Endothelial cell of umbilical vein (primary cell): ENCODE data around the gene OTULINL. TPM values are rescaled to one million over a fixed set of nuclear protein-coding genes. Genes with fewer than 3 reads are reported as not detected.

Experiments used
- BruUV-seq: library from RNA; stranded (reverse); fragments of 400-500 nt; replicated peaks from 2 replicates; lab custom pipeline; 2021; lab: Mats Ljungman, UMichigan
- CTCF ChIA-PET: fragments of 300-600, 350-600 bp; sonication (Branson Sonifier 250); formaldehyde crosslinking; loops from one replicate; lab custom pipeline; 2021; ENCODE audit warnings: antibody characterized with exemption, inconsistent platforms; lab: Charles Lee
- POLR2A ChIA-PET: fragments of 300-600, 350-600 bp; sonication (Branson Sonifier 250); formaldehyde crosslinking; loops from one replicate; lab custom pipeline; 2021; ENCODE audit warnings: antibody characterized with exemption, inconsistent platforms; lab: Charles Lee
- DNase-seq: peaks from one replicate; pipeline ENCODE4 v3.0.0-alpha.2; 2011; ENCODE audit warnings: low read depth, low spot score
- FAIRE-seq: peaks from 2 replicates; lab custom pipeline; 2011; peaks lifted over from hg19 to GRCh38; lab: Jason Lieb, UNC
- H2AFZ ChIP-seq: 2 replicates; pipeline ENCODE4 v1.6.0; 2012; ENCODE audit warnings: low read depth, low read length, control low read depth, inconsistent platforms
- H3K27ac ChIP-seq: 2 replicates; pipeline ENCODE4 v1.5.1; 2011; ENCODE audit warnings: low read depth, mild to moderate bottlenecking, control low read depth, low read length, moderate library complexity; ENCODE audit not compliant: insufficient read depth
- H3K27me3 ChIP-seq, 2 experiments: 2 replicates each; pipeline versions ENCODE4 v1.6.0 to v1.6.1; 2011; ENCODE audit warnings: low read length in 2 of 2, mixed read lengths in 1 of 2; ENCODE audit not compliant: control insufficient read depth in 2 of 2, insufficient read depth in 2 of 2
- H3K36me3 ChIP-seq, 2 experiments: 2 replicates in 1 of 2; 3 replicates in 1 of 2; pipeline ENCODE4 v1.5.1; 2011; ENCODE audit warnings: low read length in 2 of 2, mild to moderate bottlenecking in 1 of 2, moderate library complexity in 1 of 2; ENCODE audit not compliant: control insufficient read depth in 2 of 2, insufficient read depth in 2 of 2; ENCODE audit errors: extremely low read depth in 1 of 2
- H3K4me1 ChIP-seq: 3 replicates; pipeline ENCODE4 v1.5.1; 2011; ENCODE audit warnings: mild to moderate bottlenecking, low read length; ENCODE audit not compliant: control insufficient read depth, insufficient read depth; ENCODE audit errors: extremely low read depth
- H3K4me2 ChIP-seq: 2 replicates; pipeline ENCODE4 v1.6.1; 2011; ENCODE audit warnings: low read length, control low read depth, mixed read lengths; ENCODE audit not compliant: insufficient read depth
- H3K4me3 ChIP-seq, 3 experiments: fragments of 200-600 bp in 1 of 3; sonication (generic), shearing (Covaris generic) in 1 of 3; replicated peaks in 1 of 3; 2 replicates each; pipeline ENCODE4 v1.5.1; 2011 to 2016; ENCODE audit warnings: control low read depth in 3 of 3, low read length in 3 of 3, mild to moderate bottlenecking in 2 of 3, inconsistent platforms in 1 of 3, low read depth in 1 of 3, moderate library complexity in 1 of 3; ENCODE audit not compliant: insufficient read depth in 1 of 3
- H3K79me2 ChIP-seq: 2 replicates; pipeline ENCODE4 v1.6.0; 2012; ENCODE audit warnings: low read length, inconsistent platforms; ENCODE audit not compliant: control insufficient read depth, insufficient read depth
- H3K9ac ChIP-seq: replicated peaks from 2 replicates; pipeline ENCODE3; 2011; ENCODE audit warnings: low read length, control low read depth; ENCODE audit not compliant: insufficient read depth; ENCODE audit errors: extremely low read depth
- H3K9me1 ChIP-seq: replicated peaks from 3 replicates; pipeline ENCODE4 v1.6.0; 2011; ENCODE audit warnings: mild to moderate bottlenecking, low read length; ENCODE audit not compliant: control insufficient read depth, insufficient read depth; ENCODE audit errors: extremely low read depth
- H3K9me3 ChIP-seq: replicated peaks from 2 replicates; pipeline ENCODE4 v1.5.1; 2012; ENCODE audit warnings: low read length, inconsistent platforms; ENCODE audit not compliant: control insufficient read depth, insufficient read depth
- H4K20me1 ChIP-seq: replicated peaks from 2 replicates; pipeline ENCODE3; 2011; ENCODE audit warnings: mild to moderate bottlenecking, low read length; ENCODE audit not compliant: control insufficient read depth, insufficient read depth; ENCODE audit errors: extremely low read depth
- EZH2 ChIP-seq: IDR thresholded peaks from 2 replicates; pipeline ENCODE4 v1.6.1; 2012; ENCODE audit warnings: borderline replicate concordance, low read depth, mild to moderate bottlenecking, moderate library complexity, low read length, inconsistent platforms; ENCODE audit not compliant: severe bottlenecking
- FOS ChIP-seq: IDR thresholded peaks from 2 replicates; pipeline ENCODE4 v1.6.1; 2011; ENCODE audit warnings: mild to moderate bottlenecking, low read length, moderate library complexity, borderline replicate concordance; ENCODE audit not compliant: insufficient read depth
- GATA2 ChIP-seq: IDR thresholded peaks from 2 replicates; pipeline ENCODE4 v1.7.0; 2011; ENCODE audit warnings: low read depth, mild to moderate bottlenecking, moderate library complexity, mixed read lengths, low read length; ENCODE audit not compliant: insufficient read length, insufficient read depth
- JUN ChIP-seq: IDR thresholded peaks from 2 replicates; pipeline ENCODE4 v1.6.1; 2011; ENCODE audit warnings: borderline replicate concordance, low read depth; ENCODE audit not compliant: insufficient read length, insufficient read depth
- MYC ChIP-seq: IDR thresholded peaks from one replicate; pipeline ENCODE4 v1.6.1; 2011; ENCODE audit warnings: mild to moderate bottlenecking, low read depth, low read length
- POLR2A ChIP-seq: IDR thresholded peaks from 2 replicates; pipeline ENCODE4 v1.6.1; 2012; ENCODE audit warnings: low read depth, mild to moderate bottlenecking, control low read depth, low read length
- POLR2AphosphoS5 ChIP-seq: IDR thresholded peaks from 2 replicates; pipeline ENCODE4 v1.6.1; 2012; ENCODE audit warnings: low read depth, mild to moderate bottlenecking, control low read depth, low read length, moderate library complexity; ENCODE audit not compliant: insufficient read depth
- dilution Hi-C: fragments of 300-500 bp; cut with MboI; formaldehyde crosslinking; loops from one replicate; pipeline ENCODE4 v1.15.0; 2019; ENCODE audit warnings: low sequenced_read_pairs; ENCODE audit not compliant: extremely low pct_ligation_motif_present
- intact Hi-C: fragments of 100-400 bp; cut with micrococcal nuclease; formaldehyde crosslinking; loops from one replicate; pipeline ENCODE4 v1.10.0; 2022
- polyA plus RNA-seq, 4 experiments: library from polyadenylated mRNA; depleted of rRNA in 3 of 4; stranded (reverse) in 3 of 4; unstranded in 1 of 4; fragments of >200 nt; gene quantifications; 2 replicates each; pipeline versions ENCODE4 v1.2.1 to v1.2.3, GENCODE V29; 2011 to 2012; ENCODE audit warnings: missing spikeins in 1 of 4
- total RNA-seq: library from RNA; stranded (reverse); gene quantifications from 2 replicates; pipeline ENCODE4 v1.2.3, GENCODE V29; 2021
- TF ChIP-seq, protein P1 (sequence below): IDR thresholded peaks from 2 replicates; pipeline ENCODE4 v1.6.1; 2011; ENCODE audit not compliant: insufficient read depth, insufficient read length
- TF ChIP-seq, protein P2 (sequence below), 2 donors: IDR thresholded peaks; 1 replicate in 1 of 2; 2 replicates in 1 of 2; pipeline ENCODE4 v1.5.1; 2011; ENCODE audit warnings: low read length in 2 of 2, mild to moderate bottlenecking in 2 of 2, moderate library complexity in 2 of 2, control low read depth in 1 of 2, inconsistent platforms in 1 of 2, low read depth in 1 of 2; ENCODE audit not compliant: insufficient read depth in 1 of 2; ENCODE audit errors: extremely low read depth in 1 of 2

OTULINL gene
- total and polyA plus RNA-seq, 2 donors (not counting 3 experiments of a cell fraction or from before 2014, with no cell fraction given): 0.08 to 0.42 TPM

DNA sequence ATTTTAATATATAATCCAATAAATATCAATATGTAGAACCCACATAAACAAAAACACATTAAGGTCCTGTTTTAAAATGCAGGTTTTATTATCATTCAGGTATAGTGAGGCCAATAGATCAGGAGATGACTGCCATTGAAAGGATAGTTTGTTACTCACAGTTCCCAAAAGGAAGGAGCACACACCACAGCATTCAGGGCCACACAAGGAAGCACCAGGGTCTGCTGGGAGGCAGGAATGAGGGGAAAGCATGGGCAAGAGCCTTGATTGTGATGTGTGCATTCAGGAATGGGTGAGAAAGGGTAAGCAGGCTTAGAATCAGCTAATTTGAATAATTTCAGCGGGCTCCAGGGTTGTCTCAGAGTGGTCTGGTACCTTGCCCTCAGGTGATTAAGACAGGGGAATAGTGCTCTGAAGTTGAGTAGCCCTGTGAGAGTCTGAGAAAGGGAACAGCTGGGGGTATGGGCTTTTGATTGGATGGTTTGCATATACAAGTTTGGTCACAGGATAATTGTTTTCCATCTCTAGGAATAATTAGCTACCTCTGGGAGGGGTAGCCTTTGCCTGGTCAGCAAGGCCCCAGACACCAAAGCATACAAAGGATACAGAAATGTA is 63.1 kb downstream of the OTULINL start:
- intact Hi-C loops (loop anchor here (5.0 kb wide), 1 partner anchor 132 kb away; no protein-coding TSS in a partner anchor), dilution Hi-C loops (loop anchor here (25.0 kb wide), 2 partner anchors 107 to 257 kb away; no protein-coding TSS in a partner anchor)
- POLR2A ChIA-PET: no interaction called here
- no peaks in the 10 kb centered on the region for H3K36me3 ChIP-seq
- H3K9me1 ChIP-seq: no peaks in the 10 kb centered on the region
- TF ChIP-seq EZH2 (no peak), FOS (no peak), POLR2AphosphoS5 (no peak), POLR2A (no peak), GATA2 (no peak), MYC (no peak), JUN (no peak)
- TF ChIP-seq, protein P1, sequence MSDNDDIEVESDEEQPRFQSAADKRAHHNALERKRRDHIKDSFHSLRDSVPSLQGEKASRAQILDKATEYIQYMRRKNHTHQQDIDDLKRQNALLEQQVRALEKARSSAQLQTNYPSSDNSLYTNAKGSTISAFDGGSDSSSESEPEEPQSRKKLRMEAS: no peak
- TF ChIP-seq, protein P2, sequence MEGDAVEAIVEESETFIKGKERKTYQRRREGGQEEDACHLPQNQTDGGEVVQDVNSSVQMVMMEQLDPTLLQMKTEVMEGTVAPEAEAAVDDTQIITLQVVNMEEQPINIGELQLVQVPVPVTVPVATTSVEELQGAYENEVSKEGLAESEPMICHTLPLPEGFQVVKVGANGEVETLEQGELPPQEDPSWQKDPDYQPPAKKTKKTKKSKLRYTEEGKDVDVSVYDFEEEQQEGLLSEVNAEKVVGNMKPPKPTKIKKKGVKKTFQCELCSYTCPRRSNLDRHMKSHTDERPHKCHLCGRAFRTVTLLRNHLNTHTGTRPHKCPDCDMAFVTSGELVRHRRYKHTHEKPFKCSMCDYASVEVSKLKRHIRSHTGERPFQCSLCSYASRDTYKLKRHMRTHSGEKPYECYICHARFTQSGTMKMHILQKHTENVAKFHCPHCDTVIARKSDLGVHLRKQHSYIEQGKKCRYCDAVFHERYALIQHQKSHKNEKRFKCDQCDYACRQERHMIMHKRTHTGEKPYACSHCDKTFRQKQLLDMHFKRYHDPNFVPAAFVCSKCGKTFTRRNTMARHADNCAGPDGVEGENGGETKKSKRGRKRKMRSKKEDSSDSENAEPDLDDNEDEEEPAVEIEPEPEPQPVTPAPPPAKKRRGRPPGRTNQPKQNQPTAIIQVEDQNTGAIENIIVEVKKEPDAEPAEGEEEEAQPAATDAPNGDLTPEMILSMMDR (IDR thresholded peaks at IDR 0.05; ENCODE audit: extremely low read depth in 1 of 2, insufficient read depth in 1 of 2, low read depth in 1 of 2, low read length in 2 of 2): no peak
- H3K27ac ChIP-seq: no peak overlapping the region
- no peak overlapping the region for H3K9ac ChIP-seq
- H3K27me3 ChIP-seq: peaks cover 20 to 30% of the 10 kb centered on the region in 2 experiments
- H3K4me1 ChIP-seq: no peaks in the 10 kb centered on the region
- CTCF ChIA-PET: interaction anchor here (0.7 to 1.7 kb wide), 8 partner anchors 9 to 293 kb away, joined by 3 to 7 read pairs (median 4); no protein-coding TSS in a partner anchor
- H2AFZ ChIP-seq: no peak overlapping the region
- H3K4me3 ChIP-seq: no peak overlapping the region
- no peak overlapping the region for H3K4me2 ChIP-seq
- H4K20me1 ChIP-seq: no peaks in the 10 kb centered on the region
- FAIRE-seq: no peak
- DNase-seq: no peak
- H3K9me3 ChIP-seq: no peaks in the 10 kb centered on the region
- no TSS peak for BruUV-seq
- H3K79me2 ChIP-seq: no peaks in the 10 kb centered on the region
